ENCODE measurements around the gene REC8. TPM values are rescaled to one million over a fixed set of nuclear protein-coding genes. Genes with fewer than 3 reads are reported as not detected.

The REC8 gene
- total and polyA plus RNA-seq, 2 of the 13 experiments (the other 11 are each of a cell fraction or from before 2014, with no cell fraction given) = 3.4 to 14.7 TPM

DNA sequence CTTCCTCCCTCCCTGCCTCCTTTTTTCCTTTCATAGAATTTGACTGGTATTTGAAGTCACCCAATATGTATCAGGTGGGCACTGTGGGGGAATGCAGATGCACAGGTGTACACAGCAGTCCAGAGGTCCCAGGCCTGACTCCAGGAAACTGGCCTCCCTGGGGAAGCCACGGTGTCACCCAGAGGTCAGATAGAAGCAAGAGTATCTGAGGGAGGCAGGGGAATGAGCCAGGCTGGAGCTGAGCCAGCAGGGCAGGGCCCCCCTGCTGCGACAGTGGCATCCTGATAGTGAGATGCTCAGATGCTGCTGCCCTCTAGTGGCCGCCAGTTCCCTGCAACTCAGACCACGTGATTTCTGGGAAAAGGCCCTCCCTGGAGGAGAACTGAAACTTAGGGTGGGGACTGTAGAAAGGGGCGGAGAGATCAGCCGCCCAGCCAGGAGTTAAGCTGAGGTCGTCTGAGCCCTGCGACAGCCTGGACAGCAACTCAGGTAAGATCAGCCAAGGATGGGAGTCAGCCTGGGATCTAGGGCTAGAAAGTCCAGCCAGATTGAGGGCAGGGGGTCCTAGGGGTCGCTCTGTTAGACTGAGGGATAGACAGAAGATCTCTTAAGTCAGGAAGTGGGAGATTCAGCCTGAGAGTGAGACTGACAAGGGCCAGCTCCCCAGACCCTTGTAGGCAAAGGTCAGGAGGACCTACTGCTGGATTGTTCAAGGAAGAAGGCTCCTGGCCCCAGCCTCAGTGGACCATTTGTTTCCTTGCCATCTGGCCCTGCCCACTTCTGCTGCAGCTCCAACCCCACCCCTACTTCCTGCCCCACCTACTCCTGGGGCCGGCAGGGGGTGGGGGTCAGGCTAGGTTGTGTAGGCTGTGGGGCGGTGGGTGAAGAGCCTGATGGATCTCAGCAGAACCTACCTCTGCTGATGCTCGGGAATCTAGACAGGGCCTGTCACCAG lies 10.8 kb upstream of the REC8 start, which contains the start of gene IRF9 (continued):
- TF ChIP-seq, protein P1, sequence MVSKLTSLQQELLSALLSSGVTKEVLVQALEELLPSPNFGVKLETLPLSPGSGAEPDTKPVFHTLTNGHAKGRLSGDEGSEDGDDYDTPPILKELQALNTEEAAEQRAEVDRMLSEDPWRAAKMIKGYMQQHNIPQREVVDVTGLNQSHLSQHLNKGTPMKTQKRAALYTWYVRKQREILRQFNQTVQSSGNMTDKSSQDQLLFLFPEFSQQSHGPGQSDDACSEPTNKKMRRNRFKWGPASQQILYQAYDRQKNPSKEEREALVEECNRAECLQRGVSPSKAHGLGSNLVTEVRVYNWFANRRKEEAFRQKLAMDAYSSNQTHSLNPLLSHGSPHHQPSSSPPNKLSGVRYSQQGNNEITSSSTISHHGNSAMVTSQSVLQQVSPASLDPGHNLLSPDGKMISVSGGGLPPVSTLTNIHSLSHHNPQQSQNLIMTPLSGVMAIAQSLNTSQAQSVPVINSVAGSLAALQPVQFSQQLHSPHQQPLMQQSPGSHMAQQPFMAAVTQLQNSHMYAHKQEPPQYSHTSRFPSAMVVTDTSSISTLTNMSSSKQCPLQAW (CRISPR knock-in tag; IDR thresholded peaks at IDR 0.05) = peak; percentile 99
- TF ChIP-seq, protein P2, sequence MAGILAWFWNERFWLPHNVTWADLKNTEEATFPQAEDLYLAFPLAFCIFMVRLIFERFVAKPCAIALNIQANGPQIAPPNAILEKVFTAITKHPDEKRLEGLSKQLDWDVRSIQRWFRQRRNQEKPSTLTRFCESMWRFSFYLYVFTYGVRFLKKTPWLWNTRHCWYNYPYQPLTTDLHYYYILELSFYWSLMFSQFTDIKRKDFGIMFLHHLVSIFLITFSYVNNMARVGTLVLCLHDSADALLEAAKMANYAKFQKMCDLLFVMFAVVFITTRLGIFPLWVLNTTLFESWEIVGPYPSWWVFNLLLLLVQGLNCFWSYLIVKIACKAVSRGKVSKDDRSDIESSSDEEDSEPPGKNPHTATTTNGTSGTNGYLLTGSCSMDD (CRISPR knock-in tag; IDR thresholded peaks at IDR 0.05) = 0 out of 2 replicates have a peak, but pooled peaks have one; percentile 43
- TF ChIP-seq ASH2L (IDR thresholded peaks at IDR 0.05; ENCODE audit: insufficient read length, low read depth, low read length) (peak; percentile 92), ZNF782 (CRISPR knock-in tag; IDR thresholded peaks at IDR 0.05; ENCODE audit: borderline replicate concordance) (peak; percentile 94; the same call in 1 of the 2 replicates), NKX3-1 (CRISPR knock-in tag; IDR thresholded peaks at IDR 0.05) (no peak), HMGA1 (CRISPR knock-in tag; conservative IDR thresholded peaks at IDR 0.05) (no peak), FOXM1 (CRISPR knock-in tag; IDR thresholded peaks at IDR 0.05) (no peak), NR2F6 (IDR thresholded peaks at IDR 0.05) (peak; percentile 88), NR2F6 (CRISPR knock-in tag; IDR thresholded peaks at IDR 0.05) (peak; percentile 98), HOXA5 (CRISPR knock-in tag; IDR thresholded peaks at IDR 0.05) (peak; percentile 99), ZSCAN31 (CRISPR knock-in tag; IDR thresholded peaks at IDR 0.05; ENCODE audit: low read depth) (peak; percentile 99), STAG1 (CRISPR knock-in tag; IDR thresholded peaks at IDR 0.05) (peak; percentile 97), MTERF4 (CRISPR knock-in tag; IDR thresholded peaks at IDR 0.05) (peak; percentile 84; the same call in 1 of the 2 replicates), ERF (CRISPR knock-in tag; IDR thresholded peaks at IDR 0.05) (peak; percentile 100), ZBTB7B (CRISPR knock-in tag; IDR thresholded peaks at IDR 0.05) (peak; percentile 97), ZNF350 (CRISPR knock-in tag; IDR thresholded peaks at IDR 0.05; ENCODE audit: borderline replicate concordance, low read depth) (peak; percentile 100), GATAD1 (CRISPR knock-in tag; IDR thresholded peaks at IDR 0.05) (peak; percentile 92), ZNF234 (CRISPR knock-in tag; conservative IDR thresholded peaks at IDR 0.05) (no peak), ZNF33B (CRISPR knock-in tag; IDR thresholded peaks at IDR 0.05) (peak; percentile 40; the same call in 1 of the 2 replicates)
- TF ChIP-seq, protein P3, sequence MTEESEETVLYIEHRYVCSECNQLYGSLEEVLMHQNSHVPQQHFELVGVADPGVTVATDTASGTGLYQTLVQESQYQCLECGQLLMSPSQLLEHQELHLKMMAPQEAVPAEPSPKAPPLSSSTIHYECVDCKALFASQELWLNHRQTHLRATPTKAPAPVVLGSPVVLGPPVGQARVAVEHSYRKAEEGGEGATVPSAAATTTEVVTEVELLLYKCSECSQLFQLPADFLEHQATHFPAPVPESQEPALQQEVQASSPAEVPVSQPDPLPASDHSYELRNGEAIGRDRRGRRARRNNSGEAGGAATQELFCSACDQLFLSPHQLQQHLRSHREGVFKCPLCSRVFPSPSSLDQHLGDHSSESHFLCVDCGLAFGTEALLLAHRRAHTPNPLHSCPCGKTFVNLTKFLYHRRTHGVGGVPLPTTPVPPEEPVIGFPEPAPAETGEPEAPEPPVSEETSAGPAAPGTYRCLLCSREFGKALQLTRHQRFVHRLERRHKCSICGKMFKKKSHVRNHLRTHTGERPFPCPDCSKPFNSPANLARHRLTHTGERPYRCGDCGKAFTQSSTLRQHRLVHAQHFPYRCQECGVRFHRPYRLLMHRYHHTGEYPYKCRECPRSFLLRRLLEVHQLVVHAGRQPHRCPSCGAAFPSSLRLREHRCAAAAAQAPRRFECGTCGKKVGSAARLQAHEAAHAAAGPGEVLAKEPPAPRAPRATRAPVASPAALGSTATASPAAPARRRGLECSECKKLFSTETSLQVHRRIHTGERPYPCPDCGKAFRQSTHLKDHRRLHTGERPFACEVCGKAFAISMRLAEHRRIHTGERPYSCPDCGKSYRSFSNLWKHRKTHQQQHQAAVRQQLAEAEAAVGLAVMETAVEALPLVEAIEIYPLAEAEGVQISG (CRISPR knock-in tag; IDR thresholded peaks at IDR 0.05) = peak; percentile 96
- TF ChIP-seq, protein P4, sequence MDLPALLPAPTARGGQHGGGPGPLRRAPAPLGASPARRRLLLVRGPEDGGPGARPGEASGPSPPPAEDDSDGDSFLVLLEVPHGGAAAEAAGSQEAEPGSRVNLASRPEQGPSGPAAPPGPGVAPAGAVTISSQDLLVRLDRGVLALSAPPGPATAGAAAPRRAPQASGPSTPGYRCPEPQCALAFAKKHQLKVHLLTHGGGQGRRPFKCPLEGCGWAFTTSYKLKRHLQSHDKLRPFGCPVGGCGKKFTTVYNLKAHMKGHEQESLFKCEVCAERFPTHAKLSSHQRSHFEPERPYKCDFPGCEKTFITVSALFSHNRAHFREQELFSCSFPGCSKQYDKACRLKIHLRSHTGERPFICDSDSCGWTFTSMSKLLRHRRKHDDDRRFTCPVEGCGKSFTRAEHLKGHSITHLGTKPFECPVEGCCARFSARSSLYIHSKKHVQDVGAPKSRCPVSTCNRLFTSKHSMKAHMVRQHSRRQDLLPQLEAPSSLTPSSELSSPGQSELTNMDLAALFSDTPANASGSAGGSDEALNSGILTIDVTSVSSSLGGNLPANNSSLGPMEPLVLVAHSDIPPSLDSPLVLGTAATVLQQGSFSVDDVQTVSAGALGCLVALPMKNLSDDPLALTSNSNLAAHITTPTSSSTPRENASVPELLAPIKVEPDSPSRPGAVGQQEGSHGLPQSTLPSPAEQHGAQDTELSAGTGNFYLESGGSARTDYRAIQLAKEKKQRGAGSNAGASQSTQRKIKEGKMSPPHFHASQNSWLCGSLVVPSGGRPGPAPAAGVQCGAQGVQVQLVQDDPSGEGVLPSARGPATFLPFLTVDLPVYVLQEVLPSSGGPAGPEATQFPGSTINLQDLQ (CRISPR knock-in tag; IDR thresholded peaks at IDR 0.05) = peak; percentile 87; the same call in 1 of the 2 replicates

Data from HepG2 (cell line).